DMS 273 (cell line): ENCODE results near the gene CD37.
"Not testable (repeated sequence)": the region's sequence is repeated elsewhere in the genome, so short reads cannot be mapped to it uniquely, and the experiment has no call there.

Experiments
- DNase-seq: peaks from one replicate; lab custom pipeline; 2025; ENCODE audit not compliant: unreplicated experiment; lab: John Stamatoyannopoulos, UW

CD37 gene

GRCh38 chr19:49328741-49329140 is 6.5 kb upstream of the CD37 start:
- no peak for DNase-seq

- DNase-seq, result not testable (repeated sequence)
Measured at GRCh38 chr19:49331187-49331586, 4.0 kb upstream of the CD37 start.

- peak; percentile 85 for DNase-seq
Measured at GRCh38 chr19:49331616-49332055, 3.6 kb upstream of the CD37 start.

GRCh38 chr19:49332691-49333417 is 2.4 kb upstream of the CD37 start:
- not testable (repeated sequence) for DNase-seq

GRCh38 chr19:49333418-49333805 is 1.8 kb upstream of the CD37 start:
- DNase-seq, result no peak

- no peak for DNase-seq
Measured at GRCh38 chr19:49333811-49334288, 1.4 kb upstream of the CD37 start.

- DNase-seq, result no peak
Measured at GRCh38 chr19:49335784-49336481, 727 bp downstream of the CD37 start.

GRCh38 chr19:49336482-49337266 is 1.5 kb downstream of the CD37 start:
- DNase-seq, result no peak

- DNase-seq, result no peak
Measured at GRCh38 chr19:49337267-49338022, 2.2 kb downstream of the CD37 start.

GRCh38 chr19:49338023-49338677 is 2.9 kb downstream of the CD37 start:
- no peak for DNase-seq

GRCh38 chr19:49338691-49339300 is 3.6 kb downstream of the CD37 start:
- DNase-seq, result peak; percentile 37

GRCh38 chr19:49339301-49340068 is 4.3 kb downstream of the CD37 start:
- DNase-seq, result peak; percentile 37

GRCh38 chr19:49340069-49340864 is 5.1 kb downstream of the CD37 start:
- no peak for DNase-seq

GRCh38 chr19:49340865-49341718 is 5.9 kb downstream of the CD37 start:
- no peak for DNase-seq

GRCh38 chr19:49342291-49342721 is 7.1 kb downstream of the CD37 start:
- DNase-seq, result no peak

- no peak for DNase-seq
Measured at GRCh38 chr19:49343123-49343522, 7.9 kb downstream of the CD37 start.
